ENCODE data around the gene PHACTR3. TPM values are rescaled to one million over a fixed set of nuclear protein-coding genes. Genes with fewer than 3 reads are reported as not detected.

PHACTR3 gene
- polyA plus RNA-seq, 1 donor (not counting 4 experiments of a cell fraction or from before 2014, with no cell fraction given), result 2.6 TPM

DNA sequence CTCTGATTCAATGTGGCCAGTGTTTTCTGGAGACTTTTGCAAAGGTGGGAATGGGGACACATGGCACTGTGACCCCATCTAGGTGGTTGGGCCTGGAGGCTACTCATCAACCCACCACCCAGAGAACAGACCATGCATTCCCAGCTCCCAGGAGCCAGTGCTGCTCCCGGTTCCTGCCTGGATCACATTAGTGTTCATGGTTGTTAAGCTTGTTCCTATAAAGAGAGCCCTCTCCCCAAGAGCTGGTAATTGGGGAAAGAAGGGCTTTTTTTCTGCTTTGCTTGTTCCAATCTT is 102.0 kb downstream of the PHACTR3 start:
- TF ChIP-seq, protein P1, sequence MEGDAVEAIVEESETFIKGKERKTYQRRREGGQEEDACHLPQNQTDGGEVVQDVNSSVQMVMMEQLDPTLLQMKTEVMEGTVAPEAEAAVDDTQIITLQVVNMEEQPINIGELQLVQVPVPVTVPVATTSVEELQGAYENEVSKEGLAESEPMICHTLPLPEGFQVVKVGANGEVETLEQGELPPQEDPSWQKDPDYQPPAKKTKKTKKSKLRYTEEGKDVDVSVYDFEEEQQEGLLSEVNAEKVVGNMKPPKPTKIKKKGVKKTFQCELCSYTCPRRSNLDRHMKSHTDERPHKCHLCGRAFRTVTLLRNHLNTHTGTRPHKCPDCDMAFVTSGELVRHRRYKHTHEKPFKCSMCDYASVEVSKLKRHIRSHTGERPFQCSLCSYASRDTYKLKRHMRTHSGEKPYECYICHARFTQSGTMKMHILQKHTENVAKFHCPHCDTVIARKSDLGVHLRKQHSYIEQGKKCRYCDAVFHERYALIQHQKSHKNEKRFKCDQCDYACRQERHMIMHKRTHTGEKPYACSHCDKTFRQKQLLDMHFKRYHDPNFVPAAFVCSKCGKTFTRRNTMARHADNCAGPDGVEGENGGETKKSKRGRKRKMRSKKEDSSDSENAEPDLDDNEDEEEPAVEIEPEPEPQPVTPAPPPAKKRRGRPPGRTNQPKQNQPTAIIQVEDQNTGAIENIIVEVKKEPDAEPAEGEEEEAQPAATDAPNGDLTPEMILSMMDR (optimal IDR thresholded peaks at IDR 0.05 in 1 of 3, IDR thresholded peaks at IDR 0.05 in 1 of 3, conservative IDR thresholded peaks at IDR 0.05 in 1 of 3; ENCODE audit: extremely low read depth in 1 of 3, insufficient read depth in 2 of 3, low read length in 3 of 3), result no peak
- TF ChIP-seq EZH2 (IDR thresholded peaks at IDR 0.05; ENCODE audit: low read length), result no peak
- no peaks in the 10 kb centered on the region for H3K4me1 ChIP-seq (ENCODE audit: control insufficient read depth, extremely low read depth, insufficient read depth, low read length)
- H3K79me2 ChIP-seq (ENCODE audit: control insufficient read depth, insufficient read depth, low read length), result no peaks in the 10 kb centered on the region
- H3K9me1 ChIP-seq (ENCODE audit: control insufficient read depth, extremely low read depth, insufficient read depth, low read length), result no peaks in the 10 kb centered on the region
- FAIRE-seq (no peak), DNase-seq (ENCODE audit: low read depth, low spot score) (no peak)
- no peaks in the 10 kb centered on the region for H3K9me3 ChIP-seq (ENCODE audit: control insufficient read depth, low read depth, low read length)
- H3K4me3 ChIP-seq (ENCODE audit: control insufficient read depth in 2 of 3, extremely low read depth in 1 of 3, insufficient read depth in 2 of 3, low read depth in 1 of 3, low read length in 3 of 3), result no peak overlapping the region
- no peak overlapping the region for H3K9ac ChIP-seq (ENCODE audit: control insufficient read depth, extremely low read depth, insufficient read depth, low read length)
- H4K20me1 ChIP-seq (ENCODE audit: control insufficient read depth, extremely low read depth, insufficient read depth, low read length), result no peaks in the 10 kb centered on the region
- H3K36me3 ChIP-seq (ENCODE audit: control insufficient read depth in 2 of 2, extremely low read depth in 1 of 2, insufficient read depth in 2 of 2, low read length in 2 of 2), result no peaks in the 10 kb centered on the region
- H3K27me3 ChIP-seq (ENCODE audit: control insufficient read depth, extremely low read depth, insufficient read depth, low read length), result no peaks in the 10 kb centered on the region
- H3K27ac ChIP-seq (ENCODE audit: control insufficient read depth, insufficient read depth, low read length), result no peak overlapping the region
- dilution Hi-C loops (cut with MboI; ENCODE audit: extremely low pct_ligation_motif_present, low sequenced_read_pairs), result no loop called here
- H3K4me2 ChIP-seq (ENCODE audit: control insufficient read depth, extremely low read depth, insufficient read depth, low read depth, low read length), result no peak overlapping the region
- no peak overlapping the region for H2AFZ ChIP-seq (ENCODE audit: control insufficient read depth, low read length)

DNA sequence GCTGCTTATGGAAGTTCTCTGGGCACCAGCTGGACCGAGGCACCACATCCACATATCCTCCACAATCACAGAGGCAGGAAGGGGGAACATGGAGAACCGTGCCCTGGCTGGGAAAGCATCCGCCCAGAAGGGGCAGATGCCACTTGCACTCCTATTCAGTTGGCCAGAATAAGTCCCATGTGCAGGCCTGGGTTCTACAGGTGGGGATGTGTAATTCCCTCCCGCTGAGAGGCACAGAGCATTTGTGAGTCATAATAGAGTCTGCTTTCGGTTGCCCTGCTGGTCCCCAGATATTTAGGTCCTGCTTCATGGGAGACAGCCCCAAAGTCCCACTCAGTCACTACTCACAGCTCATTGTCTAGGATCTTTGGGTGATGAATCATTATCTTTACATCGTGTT is 104.0 kb downstream of the PHACTR3 start:
- Histone ChIP-seq H3K36me3 (ENCODE audit: control insufficient read depth in 2 of 2, extremely low read depth in 1 of 2, insufficient read depth in 2 of 2, low read length in 2 of 2) (no peaks in the 10 kb centered on the region), H3K9ac (ENCODE audit: control insufficient read depth, extremely low read depth, insufficient read depth, low read length) (no peak overlapping the region), H3K4me1 (ENCODE audit: control insufficient read depth, extremely low read depth, insufficient read depth, low read length) (no peaks in the 10 kb centered on the region), H3K4me3 (ENCODE audit: control insufficient read depth in 2 of 3, extremely low read depth in 1 of 3, insufficient read depth in 2 of 3, low read depth in 1 of 3, low read length in 3 of 3) (no peak overlapping the region), H3K79me2 (ENCODE audit: control insufficient read depth, insufficient read depth, low read length) (no peaks in the 10 kb centered on the region), H4K20me1 (ENCODE audit: control insufficient read depth, extremely low read depth, insufficient read depth, low read length) (no peaks in the 10 kb centered on the region), H3K27me3 (ENCODE audit: control insufficient read depth, extremely low read depth, insufficient read depth, low read length) (no peaks in the 10 kb centered on the region), H3K9me3 (ENCODE audit: control insufficient read depth, low read depth, low read length) (no peaks in the 10 kb centered on the region), H2AFZ (ENCODE audit: control insufficient read depth, low read length) (no peak overlapping the region), H3K9me1 (ENCODE audit: control insufficient read depth, extremely low read depth, insufficient read depth, low read length) (no peaks in the 10 kb centered on the region), H3K4me2 (ENCODE audit: control insufficient read depth, extremely low read depth, insufficient read depth, low read depth, low read length) (no peak overlapping the region), H3K27ac (ENCODE audit: control insufficient read depth, insufficient read depth, low read length) (no peak overlapping the region)
- dilution Hi-C loops (cut with MboI; ENCODE audit: extremely low pct_ligation_motif_present, low sequenced_read_pairs), result no loop called here
- DNase-seq (ENCODE audit: low read depth, low spot score) (no peak), FAIRE-seq (no peak)
- no peak for TF ChIP-seq EZH2 (IDR thresholded peaks at IDR 0.05; ENCODE audit: low read length)
- TF ChIP-seq, protein P1 (optimal IDR thresholded peaks at IDR 0.05 in 1 of 3, IDR thresholded peaks at IDR 0.05 in 1 of 3, conservative IDR thresholded peaks at IDR 0.05 in 1 of 3; ENCODE audit: extremely low read depth in 1 of 3, insufficient read depth in 2 of 3, low read length in 3 of 3), result no peak
